ELR (cell line): ENCODE results near the gene SRM.
"Not testable (repeated sequence)": the region's sequence is repeated elsewhere in the genome, so short reads cannot be mapped to it uniquely, and the experiment has no call there.

Experiments
- DNase-seq: peaks from one replicate; pipeline ENCODE4 v3.0.0-alpha.2; 2015; ENCODE audit warnings: low read depth

Gene SRM

GRCh38 chr1:11064942-11065341 is 5.1 kb upstream of the SRM start:
- no peak for DNase-seq

DNA sequence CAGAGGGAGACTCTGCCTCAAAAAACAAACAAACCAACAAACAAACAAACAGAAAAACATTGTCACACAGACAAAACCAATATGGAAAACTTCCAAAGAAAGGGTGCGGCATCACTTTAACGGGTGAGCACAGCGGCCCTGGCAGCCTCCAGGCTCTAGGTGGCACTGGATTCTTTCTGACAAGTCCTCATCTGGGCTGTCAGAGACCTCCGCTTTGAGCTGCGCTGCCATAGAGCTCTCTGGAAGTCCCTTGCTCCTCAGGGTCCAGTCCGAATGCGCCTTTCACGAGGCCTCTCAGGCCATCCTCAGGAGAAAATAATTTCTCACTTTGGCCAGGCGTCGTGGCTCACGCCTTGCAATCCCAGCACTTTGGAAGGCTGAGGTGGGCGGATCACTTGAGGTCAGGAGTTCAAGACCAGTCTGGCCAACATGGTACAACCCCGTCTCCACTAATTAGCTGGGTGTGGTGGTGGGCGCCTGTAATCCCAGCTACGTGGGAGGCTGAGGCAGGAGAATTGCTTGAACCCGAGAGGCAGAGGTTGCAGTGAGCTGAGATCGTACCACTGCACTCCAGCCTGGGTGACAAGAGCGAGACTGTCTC is 4.2 kb upstream of the SRM start:
- DNase-seq = not testable (repeated sequence)

GRCh38 chr1:11062965-11063401 is 3.2 kb upstream of the SRM start:
- DNase-seq = peak; percentile 10

GRCh38 chr1:11061652-11062365 is 2.0 kb upstream of the SRM start:
- no peak for DNase-seq

GRCh38 chr1:11059155-11059967 is 457 bp downstream of the SRM start:
- DNase-seq = peak; percentile 42

DNA sequence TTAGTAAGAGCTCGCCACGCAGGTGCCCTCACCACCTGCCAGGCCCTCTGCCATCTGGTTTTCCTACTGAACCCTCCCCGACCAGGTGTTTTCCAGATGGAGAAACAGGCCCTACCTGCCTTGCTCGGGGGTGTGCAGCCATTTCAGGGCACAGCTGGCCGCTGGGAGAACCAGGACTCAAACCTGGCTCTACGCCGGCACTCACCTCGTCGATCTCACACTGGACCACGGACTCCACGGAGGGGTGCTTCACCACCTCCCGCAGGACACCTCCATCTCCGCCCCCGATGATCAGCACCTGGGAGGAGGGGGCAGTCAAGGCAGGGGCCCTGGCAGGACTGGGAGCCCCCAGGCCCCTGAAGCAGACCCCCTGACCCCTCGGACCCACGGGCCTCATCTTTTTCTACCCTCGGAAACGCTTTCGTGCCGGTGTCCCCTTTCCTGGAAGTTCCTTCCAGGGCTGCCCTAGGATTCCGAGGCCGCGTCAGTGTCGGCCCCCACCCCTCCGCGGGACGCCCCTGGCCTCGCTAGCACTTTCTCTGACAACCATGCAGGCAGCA is 1.1 kb downstream of the SRM start:
- no peak for DNase-seq

DNA sequence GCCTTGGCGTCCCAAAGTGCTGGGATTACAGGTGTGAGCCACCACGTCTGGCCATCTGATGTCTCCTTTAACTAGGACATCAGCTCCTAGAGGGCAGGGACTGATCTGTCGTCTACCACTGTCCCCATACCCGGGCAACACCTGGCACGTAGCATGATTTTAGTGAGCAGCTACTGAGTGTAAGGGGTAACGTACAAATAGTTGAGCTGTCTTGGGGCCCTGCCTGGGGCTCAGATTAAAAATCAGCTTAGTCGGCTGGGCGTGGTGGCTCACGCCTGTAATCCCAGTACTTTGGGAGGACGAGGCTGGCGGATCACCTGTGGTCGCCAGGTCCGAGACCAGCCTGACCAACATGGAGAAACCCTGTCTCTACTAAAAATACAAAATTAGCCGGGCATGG is 1.8 kb downstream of the SRM start:
- no peak for DNase-seq

DNA sequence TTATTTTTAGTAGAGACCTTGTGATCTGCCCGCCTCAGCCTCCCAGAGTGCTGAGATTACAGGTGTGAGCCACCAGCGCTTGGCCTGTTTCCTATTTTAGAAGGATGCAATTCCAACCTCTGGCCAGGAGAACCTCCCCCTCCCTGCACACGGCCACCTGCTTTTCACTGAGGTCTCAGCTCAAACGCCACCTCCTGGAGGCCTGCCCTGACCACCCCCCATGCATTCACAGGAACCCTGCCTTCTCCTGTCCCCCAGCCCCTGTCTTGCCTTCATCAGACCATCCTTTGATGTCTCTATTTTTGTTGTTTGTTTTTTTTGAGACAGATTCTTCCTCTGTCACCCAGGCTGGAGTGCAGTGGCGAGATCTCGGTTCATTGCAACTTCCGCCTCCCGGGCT is 2.3 kb downstream of the SRM start:
- DNase-seq = no peak

GRCh38 chr1:11056504-11056903 is 3.3 kb downstream of the SRM start:
- no peak for DNase-seq

- no peak for DNase-seq
These were observed 4.1 kb downstream of the SRM start for GRCh38 chr1:11055676-11056075.

DNA sequence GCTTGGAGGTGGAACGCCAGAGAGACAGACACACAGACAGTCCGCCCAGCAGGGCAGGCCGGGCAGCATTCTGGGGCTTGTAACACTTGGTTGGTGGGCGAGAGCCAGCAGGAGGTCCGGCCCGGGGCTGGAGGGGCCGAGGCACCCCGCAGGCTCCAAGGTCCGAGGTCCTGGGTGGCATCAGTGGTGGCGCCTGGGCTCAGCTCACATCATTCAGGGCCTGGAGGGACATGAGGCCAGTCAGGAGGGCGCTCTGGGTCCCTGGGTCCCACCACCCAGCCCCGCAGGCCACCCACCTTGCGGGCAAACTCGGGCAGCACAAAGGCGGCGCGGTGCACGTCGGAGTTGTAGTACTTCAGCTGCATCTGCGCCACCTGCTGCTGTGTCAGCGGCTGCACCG is 5.2 kb downstream of the SRM start:
- DNase-seq = no peak

- no peak for DNase-seq
These were observed 5.6 kb downstream of the SRM start for GRCh38 chr1:11054181-11054580.

DNA sequence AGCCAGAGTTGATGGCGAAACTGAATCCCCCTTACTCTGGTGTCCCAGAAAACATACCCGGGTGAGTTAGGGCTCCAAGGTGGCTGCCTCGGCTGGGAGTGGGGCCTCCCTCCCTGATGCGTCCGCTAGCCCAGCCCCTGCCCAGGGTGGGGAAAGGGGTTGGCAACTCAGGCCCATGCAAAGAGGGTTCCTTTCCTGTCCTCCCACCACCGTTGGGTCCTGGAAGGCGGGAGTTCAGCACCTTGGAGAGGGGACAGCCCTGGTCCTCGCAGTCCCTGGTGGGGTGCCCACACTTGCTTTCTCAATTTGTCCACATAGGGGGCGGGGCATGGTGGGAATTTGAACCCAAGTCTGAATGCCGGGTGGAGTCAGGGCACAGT is 6.1 kb downstream of the SRM start:
- no peak for DNase-seq

DNA sequence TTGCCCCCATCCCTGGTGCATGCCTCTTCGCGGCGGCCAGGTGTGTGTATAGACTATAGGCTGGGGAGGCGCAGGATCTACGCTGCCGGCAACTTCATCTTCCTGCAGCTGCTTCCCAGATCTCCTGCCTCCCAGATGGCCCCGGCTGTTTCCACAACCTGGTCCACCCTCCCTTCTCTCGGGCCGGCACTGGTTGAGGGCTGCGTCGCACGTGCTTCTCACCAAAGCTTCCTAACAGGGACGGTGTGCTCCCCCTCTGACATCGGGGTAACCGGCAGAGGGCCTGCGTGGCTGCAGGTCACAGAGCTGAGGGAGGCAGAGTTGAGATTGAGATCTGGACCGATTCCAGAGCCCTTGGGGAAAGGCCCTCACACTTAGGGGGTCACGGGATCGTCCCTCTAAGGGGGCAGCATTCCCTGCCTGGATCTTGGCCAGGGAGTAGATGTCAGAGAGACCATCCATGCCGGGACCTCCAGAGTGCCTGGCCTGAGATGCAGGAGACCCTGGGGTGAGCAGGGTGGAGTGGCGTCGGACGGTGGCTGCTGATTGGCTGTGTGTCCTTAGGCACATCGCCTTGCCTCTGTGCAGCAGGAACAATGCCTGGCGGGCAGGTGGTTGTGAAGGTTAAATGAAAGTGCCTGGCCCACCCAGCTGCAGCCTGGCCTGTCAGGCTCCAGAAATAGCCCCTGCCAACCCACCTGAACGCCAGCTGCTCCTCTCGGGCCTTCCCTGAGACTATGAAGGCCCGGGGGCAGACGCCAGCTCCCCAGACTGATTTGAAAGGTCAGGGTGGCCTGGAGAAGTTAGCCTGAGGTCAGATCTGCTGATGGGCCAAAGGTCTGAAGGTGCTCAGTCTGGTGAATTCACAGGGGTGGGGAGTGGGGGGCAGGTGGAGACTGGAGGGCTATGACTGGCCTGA is 6.7 kb downstream of the SRM start:
- peak; percentile 17 for DNase-seq

- DNase-seq = no peak
These were observed 7.9 kb downstream of the SRM start for GRCh38 chr1:11051781-11052511.

GRCh38 chr1:11051121-11051520 is 8.7 kb downstream of the SRM start:
- DNase-seq = not testable (repeated sequence)

DNA sequence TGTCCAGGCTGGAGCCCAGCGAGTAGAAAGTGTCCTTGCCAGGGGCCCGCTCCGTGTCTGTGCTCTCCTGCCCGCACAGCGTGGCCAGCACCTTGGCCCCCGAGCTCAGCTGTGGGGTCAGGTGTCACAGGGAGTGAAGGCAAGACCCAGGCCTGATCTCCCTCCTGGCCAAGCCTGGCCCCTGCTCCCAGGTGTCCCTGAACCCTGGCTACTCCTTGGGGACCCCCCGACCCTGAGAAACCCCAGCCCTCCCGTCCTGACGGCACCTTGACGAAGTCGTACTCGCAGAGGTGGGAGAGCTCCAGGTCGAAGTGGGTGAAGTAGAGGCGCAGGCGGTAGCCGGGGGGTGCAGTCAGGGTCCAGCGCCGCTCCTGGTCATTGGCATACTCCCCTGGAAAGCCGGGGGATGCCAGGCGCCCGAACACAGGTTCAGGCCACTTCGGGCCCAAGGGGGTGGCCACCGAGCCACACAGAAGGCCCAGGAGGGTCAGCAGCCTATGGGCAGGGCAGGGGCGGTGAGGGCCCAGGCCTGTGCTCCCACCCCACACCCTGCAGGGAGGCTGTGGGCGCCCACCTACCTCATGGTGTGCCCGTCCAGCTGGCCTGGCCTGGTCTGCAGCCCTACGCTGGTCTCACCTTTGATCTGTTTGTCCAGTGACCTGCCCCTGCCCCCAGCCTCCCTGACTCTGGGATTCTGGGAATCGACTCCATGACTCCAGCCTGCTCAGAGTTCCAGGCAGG is 13.0 kb downstream of the SRM start, which contains the start of gene MASP2:
TSS of gene MASP2 (minus strand) at position 615 of the 741 bp plus-strand sequence. CDS start at position 583, 32 bp downstream.
- no peak for DNase-seq

DNA sequence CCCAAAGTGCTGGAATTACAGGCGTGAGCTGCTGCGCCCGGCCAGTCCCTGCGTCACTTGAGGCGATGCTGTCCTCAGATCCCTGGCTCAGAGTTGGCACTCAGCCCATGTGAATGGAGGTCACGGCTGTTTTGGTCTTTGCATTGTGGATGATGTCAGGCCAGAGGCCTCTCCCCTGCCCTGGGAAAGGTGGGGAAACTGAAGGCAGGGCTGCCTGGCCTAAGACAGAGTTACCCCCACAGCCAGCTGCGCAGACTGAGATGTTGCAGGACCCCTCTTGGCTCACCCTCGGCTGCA is 13.6 kb downstream of the SRM start:
- DNase-seq = no peak

DNA sequence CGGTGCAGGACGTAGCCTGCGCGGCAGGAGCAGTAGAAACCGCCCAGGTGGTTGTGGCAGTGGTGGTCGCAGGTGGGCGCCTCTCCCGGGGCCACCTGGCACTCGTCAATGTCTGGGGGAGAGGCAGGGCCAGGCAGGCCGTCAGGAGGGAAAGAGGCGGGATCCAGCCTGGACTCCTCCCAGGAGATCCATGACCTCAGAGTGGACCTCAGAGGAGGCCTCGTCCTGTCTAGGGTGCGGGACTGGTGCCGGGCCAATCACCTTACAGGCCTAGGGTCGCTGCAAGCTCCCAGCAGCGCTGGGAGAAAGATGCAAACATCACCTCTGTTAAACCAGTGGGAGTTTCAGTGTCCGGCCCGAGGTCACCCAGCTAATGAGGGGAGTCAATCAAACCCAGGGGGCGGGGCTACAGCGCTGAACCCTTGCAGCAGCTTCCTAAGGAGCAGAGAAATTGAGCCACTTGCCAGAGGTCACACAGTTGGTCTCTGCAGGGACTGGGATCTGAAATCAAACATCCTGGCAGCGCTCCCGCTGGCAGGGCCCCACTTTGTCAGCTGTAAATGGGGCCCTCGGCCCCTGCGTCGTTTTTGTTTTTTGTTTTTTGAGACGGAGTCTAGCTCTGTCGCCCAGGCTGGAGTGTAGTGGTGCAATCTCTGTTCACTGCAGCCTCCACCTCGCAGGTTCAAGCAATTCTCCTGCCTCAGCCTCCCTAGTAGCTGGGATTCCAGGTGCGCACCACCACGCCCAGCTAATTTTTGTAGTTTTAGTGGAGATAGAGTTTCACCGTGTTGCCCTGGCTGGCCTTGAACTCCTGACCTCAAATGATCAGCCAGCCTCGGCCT is 14.2 kb downstream of the SRM start:
- DNase-seq = no peak
